CD14-positive monocyte (primary cell): Measurements from ENCODE around the gene HS3ST2. TPM values are rescaled to one million over a fixed set of nuclear protein-coding genes. Genes with fewer than 3 reads are reported as not detected.

Source experiments
- DNase-seq, 3 donors: peaks; one replicate each; pipeline ENCODE4 v3.0.0-alpha.2; 2011 to 2022
- H2AFZ ChIP-seq: 2 replicates; pipeline ENCODE4 v1.6.0; 2012; ENCODE audit warnings: mild to moderate bottlenecking, low read depth, low read length, inconsistent platforms; ENCODE audit not compliant: insufficient read depth, poor library complexity, severe bottlenecking
- H3K27ac ChIP-seq, 2 donors: 1 replicate in 1 of 2; 2 replicates in 1 of 2; pipeline ENCODE4 v1.5.1; 2012 to 2013; ENCODE audit warnings: low read length in 2 of 2, control low read depth in 1 of 2, inconsistent platforms in 1 of 2, low read depth in 1 of 2, mild to moderate bottlenecking in 1 of 2
- H3K27me3 ChIP-seq, 2 donors: one replicate each; pipeline versions ENCODE4 v1.6.0 to v1.6.1; 2011 to 2013; ENCODE audit warnings: low read length in 2 of 2; ENCODE audit not compliant: control insufficient read depth in 2 of 2, insufficient read depth in 2 of 2
- H3K36me3 ChIP-seq, 2 donors: replicated peaks in 1 of 2; 1 replicate in 1 of 2; 2 replicates in 1 of 2; pipeline versions ENCODE4 v1.5.1 to v1.6.1; 2012 to 2013; ENCODE audit warnings: low read length in 2 of 2, control low read depth in 1 of 2, inconsistent platforms in 1 of 2, mild to moderate bottlenecking in 1 of 2; ENCODE audit not compliant: insufficient read depth in 2 of 2, control insufficient read depth in 1 of 2
- H3K4me1 ChIP-seq, 2 donors: 1 replicate in 1 of 2; 2 replicates in 1 of 2; pipeline versions ENCODE4 v1.5.1 to v1.6.1; 2012 to 2013; ENCODE audit warnings: low read length in 2 of 2, control low read depth in 1 of 2, inconsistent platforms in 1 of 2, mild to moderate bottlenecking in 1 of 2, moderate library complexity in 1 of 2; ENCODE audit not compliant: insufficient read depth in 2 of 2, control insufficient read depth in 1 of 2
- H3K4me2 ChIP-seq: replicated peaks from 2 replicates; pipeline ENCODE3; 2012; ENCODE audit warnings: low read length, moderate library complexity, mild to moderate bottlenecking; ENCODE audit not compliant: poor library complexity, severe bottlenecking; ENCODE audit errors: extremely low read depth
- H3K4me3 ChIP-seq, 3 experiments: fragments of 200-600 bp in 1 of 3; sonication (generic) in 1 of 3; replicated peaks in 1 of 3; 1 replicate in 2 of 3; 2 replicates in 1 of 3; pipeline ENCODE4 v1.5.1; 2011 to 2013; ENCODE audit warnings: low read length in 3 of 3, mild to moderate bottlenecking in 3 of 3, control low read depth in 2 of 3, low read depth in 2 of 3, inconsistent platforms in 1 of 3, moderate library complexity in 1 of 3
- H3K79me2 ChIP-seq: 2 replicates; pipeline ENCODE4 v1.6.0; 2012; ENCODE audit warnings: mild to moderate bottlenecking, control low read depth, inconsistent platforms, low read length, moderate library complexity; ENCODE audit not compliant: insufficient read depth
- H3K9ac ChIP-seq: 2 replicates; pipeline ENCODE4 v1.6.0; 2017; ENCODE audit warnings: low read length, mild to moderate bottlenecking; ENCODE audit not compliant: insufficient read depth, poor library complexity, severe bottlenecking
- H3K9me3 ChIP-seq, 2 donors: replicated peaks in 1 of 2; 1 replicate in 1 of 2; 2 replicates in 1 of 2; pipeline versions ENCODE4 v1.5.1 to v1.6.1; 2012 to 2013; ENCODE audit warnings: low read length in 2 of 2, control low read depth in 1 of 2; ENCODE audit not compliant: control insufficient read depth in 1 of 2, insufficient read depth in 1 of 2
- H4K20me1 ChIP-seq: 2 replicates; pipeline ENCODE4 v1.6.0; 2012; ENCODE audit warnings: mild to moderate bottlenecking, low read length, control low read depth, moderate library complexity; ENCODE audit not compliant: insufficient read depth
- H3K27ac Mint-ChIP-seq, 7 donors: one replicate each; pipeline ENCODE4 v1.8.0; 2020; ENCODE audit warnings: mild to moderate bottlenecking in 7 of 7, mixed read lengths in 7 of 7, moderate library complexity in 6 of 7, inconsistent platforms in 2 of 7
- H3K27me3 Mint-ChIP-seq, 3 donors: one replicate each; pipeline ENCODE4 v1.8.0; 2021 to 2022; ENCODE audit warnings: low read depth in 3 of 3, mild to moderate bottlenecking in 3 of 3, mixed read lengths in 3 of 3, moderate library complexity in 3 of 3, inconsistent platforms in 1 of 3
- H3K36me3 Mint-ChIP-seq, 2 donors: one replicate each; pipeline ENCODE4 v1.8.0; 2020; ENCODE audit warnings: mixed read lengths in 2 of 2, inconsistent platforms in 1 of 2, mild to moderate bottlenecking in 1 of 2
- H3K4me1 Mint-ChIP-seq: one replicate; pipeline ENCODE4 v1.8.0; 2020; ENCODE audit warnings: mild to moderate bottlenecking, mixed read lengths
- H3K4me3 Mint-ChIP-seq, 2 donors: one replicate each; pipeline ENCODE4 v1.8.0; 2020; ENCODE audit warnings: mild to moderate bottlenecking in 2 of 2, mixed read lengths in 2 of 2, moderate library complexity in 1 of 2
- H3K9me3 Mint-ChIP-seq, 7 donors: one replicate each; pipeline ENCODE4 v1.8.0; 2020 to 2022; ENCODE audit warnings: mixed read lengths in 7 of 7, mild to moderate bottlenecking in 6 of 7, moderate library complexity in 6 of 7, inconsistent platforms in 2 of 7
- WGBS: methylation state at CpG from one replicate; pipeline ENCODE4 v1.1.5; 2013; ENCODE audit warnings: missing lambda C conversion rate; ENCODE audit not compliant: insufficient coverage; 5-methylcytosine and 5-hydroxymethylcytosine counted together
- intact Hi-C, 2 donors: fragments of 100-400 bp; cut with micrococcal nuclease; formaldehyde crosslinking; loops; one replicate each; pipeline versions ENCODE4 v1.15.0 to v1.15.1; 2023
- polyA plus RNA-seq, 3 donors: library from polyadenylated mRNA; depleted of rRNA in 1 of 3; unstranded in 2 of 3; stranded (reverse) in 1 of 3; fragments of 300-500 nt in 2 of 3; fragments of >200 nt in 1 of 3; fragmentation: Illumina TruSeq in 2 of 3; gene quantifications; 1 replicate in 2 of 3; 2 replicates in 1 of 3; pipeline ENCODE4 v1.2.3, GENCODE V29; 2012 to 2021
- TF ChIP-seq, protein P1 (sequence below): fragments of 200-600 bp; IDR thresholded peaks from one replicate; pipeline ENCODE4 v1.8.0; 2022; ENCODE audit warnings: antibody characterized with exemption, mild to moderate bottlenecking

HS3ST2 gene
- polyA plus RNA-seq, 3 donors, result not detected

- no CpG with 5 or more reads among the region's 2 CpGs for WGBS
- Histone ChIP-seq H3K36me3 (no peaks in the 10 kb centered on the region), H3K4me3 (no peak overlapping the region), H2AFZ (no peak overlapping the region), H3K27me3 (peaks cover 9 to 15% of the 10 kb centered on the region in 2 donors), H3K79me2 (no peaks in the 10 kb centered on the region), H3K9me3 (no peaks in the 10 kb centered on the region), H3K9ac (no peak overlapping the region), H3K27ac (no peak overlapping the region), H4K20me1 (no peaks in the 10 kb centered on the region), H3K4me1 (no peaks in the 10 kb centered on the region), H3K4me2 (no peak overlapping the region)
- H3K27ac Mint-ChIP-seq, result no peak overlapping the region
- peaks cover 10 to 17% (median 16%) of the 10 kb centered on the region in 3 donors for H3K27me3 Mint-ChIP-seq
- peaks cover 0 to 3% (median 0%) of the 10 kb centered on the region in 7 donors for H3K9me3 Mint-ChIP-seq
- intact Hi-C loops, result no loop called here
- no peaks in the 10 kb centered on the region for H3K36me3 Mint-ChIP-seq
- H3K4me1 Mint-ChIP-seq, result no peaks in the 10 kb centered on the region
- DNase-seq, result no peak
- TF ChIP-seq, protein P1, sequence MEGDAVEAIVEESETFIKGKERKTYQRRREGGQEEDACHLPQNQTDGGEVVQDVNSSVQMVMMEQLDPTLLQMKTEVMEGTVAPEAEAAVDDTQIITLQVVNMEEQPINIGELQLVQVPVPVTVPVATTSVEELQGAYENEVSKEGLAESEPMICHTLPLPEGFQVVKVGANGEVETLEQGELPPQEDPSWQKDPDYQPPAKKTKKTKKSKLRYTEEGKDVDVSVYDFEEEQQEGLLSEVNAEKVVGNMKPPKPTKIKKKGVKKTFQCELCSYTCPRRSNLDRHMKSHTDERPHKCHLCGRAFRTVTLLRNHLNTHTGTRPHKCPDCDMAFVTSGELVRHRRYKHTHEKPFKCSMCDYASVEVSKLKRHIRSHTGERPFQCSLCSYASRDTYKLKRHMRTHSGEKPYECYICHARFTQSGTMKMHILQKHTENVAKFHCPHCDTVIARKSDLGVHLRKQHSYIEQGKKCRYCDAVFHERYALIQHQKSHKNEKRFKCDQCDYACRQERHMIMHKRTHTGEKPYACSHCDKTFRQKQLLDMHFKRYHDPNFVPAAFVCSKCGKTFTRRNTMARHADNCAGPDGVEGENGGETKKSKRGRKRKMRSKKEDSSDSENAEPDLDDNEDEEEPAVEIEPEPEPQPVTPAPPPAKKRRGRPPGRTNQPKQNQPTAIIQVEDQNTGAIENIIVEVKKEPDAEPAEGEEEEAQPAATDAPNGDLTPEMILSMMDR, result no peak
- no peak overlapping the region for H3K4me3 Mint-ChIP-seq
Measured at GRCh38 chr16:22941970-22942501, 128.1 kb downstream of the HS3ST2 start.

GRCh38 chr16:22942811-22943210, 128.8 kb downstream of the HS3ST2 start:
- H3K9me3 Mint-ChIP-seq, result peaks cover 0 to 3% (median 0%) of the 10 kb centered on the region in 7 donors

More at GRCh38 chr16:22942811-22943210, 128.8 kb downstream of the HS3ST2 start:
- intact Hi-C loops, result no loop called here
- no peak overlapping the region for H3K9ac ChIP-seq
- H4K20me1 ChIP-seq, result no peaks in the 10 kb centered on the region
- WGBS, result no CpG with 5 or more reads among the region's 1 CpG
- H3K9me3 ChIP-seq, result no peaks in the 10 kb centered on the region
- no peak overlapping the region for H3K4me3 ChIP-seq
- TF ChIP-seq, protein P1, result no peak
- no peak overlapping the region for H2AFZ ChIP-seq
- H3K27ac Mint-ChIP-seq, result no peak overlapping the region
- H3K36me3 ChIP-seq, result no peaks in the 10 kb centered on the region
- no peak overlapping the region for H3K27ac ChIP-seq
- DNase-seq, result no peak
- no peak overlapping the region for H3K4me2 ChIP-seq
- no peaks in the 10 kb centered on the region for H3K4me1 Mint-ChIP-seq
- no peaks in the 10 kb centered on the region for H3K36me3 Mint-ChIP-seq
- peaks cover 18 to 24% (median 23%) of the 10 kb centered on the region in 3 donors for H3K27me3 Mint-ChIP-seq
- no peak overlapping the region for H3K4me3 Mint-ChIP-seq
- H3K79me2 ChIP-seq, result no peaks in the 10 kb centered on the region
- no peaks in the 10 kb centered on the region for H3K4me1 ChIP-seq
- H3K27me3 ChIP-seq, result peaks cover 16 to 23% of the 10 kb centered on the region in 2 donors
